H1 (cell line): ENCODE data around the gene ARNT2. TPM values are rescaled to one million over a fixed set of nuclear protein-coding genes. Genes with fewer than 3 reads are reported as not detected.

Experiments
- CTCF ChIA-PET: fragments of 300-600 bp; sonication (Branson Sonifier 250); formaldehyde crosslinking; loops from one replicate; lab custom pipeline; 2021; ENCODE audit not compliant: partially characterized antibody; lab: Charles Lee
- POLR2A ChIA-PET: fragments of 300-600 bp; sonication (Branson Sonifier 250); formaldehyde crosslinking; loops from one replicate; lab custom pipeline; 2021; ENCODE audit warnings: inconsistent platforms; ENCODE audit not compliant: partially characterized antibody; lab: Charles Lee
- DNase-seq, 2 experiments: peaks; one replicate each; pipeline versions ENCODE4 v3.0.0 to v3.0.0-alpha.2; 2010 to 2022; ENCODE audit warnings: low spot score in 2 of 2, low read depth in 1 of 2, mixed read lengths in 1 of 2
- FAIRE-seq: peaks from 2 replicates; lab custom pipeline; 2011; peaks lifted over from hg19 to GRCh38; lab: Jason Lieb, UNC
- H2AFZ ChIP-seq: 2 replicates; pipeline ENCODE4 v1.8.1; 2012; ENCODE audit warnings: low read length, inconsistent platforms
- H2AK5ac ChIP-seq: 2 replicates; pipeline ENCODE4 v1.6.1; 2013; ENCODE audit warnings: low read depth, low read length
- H2BK120ac ChIP-seq: replicated peaks from 2 replicates; pipeline ENCODE3; 2013; ENCODE audit warnings: low read depth, low read length, inconsistent platforms
- H2BK12ac ChIP-seq: 2 replicates; pipeline ENCODE4 v1.6.1; 2013; ENCODE audit warnings: low read depth, low read length
- H2BK15ac ChIP-seq: 2 replicates; pipeline ENCODE4 v1.6.1; 2013; ENCODE audit warnings: low read length
- H2BK20ac ChIP-seq: 2 replicates; pipeline ENCODE4 v1.6.1; 2013; ENCODE audit warnings: low read length
- H2BK5ac ChIP-seq: 2 replicates; pipeline ENCODE4 v1.6.1; 2013; ENCODE audit warnings: low read depth, low read length
- H3K14ac ChIP-seq: 2 replicates; pipeline ENCODE4 v1.6.1; 2013; ENCODE audit warnings: inconsistent platforms; ENCODE audit not compliant: insufficient read length
- H3K18ac ChIP-seq: 2 replicates; pipeline ENCODE4 v1.6.1; 2013; ENCODE audit warnings: low read length; ENCODE audit errors: extremely low read depth
- H3K23ac ChIP-seq: 2 replicates; pipeline ENCODE4 v1.6.1; 2013; ENCODE audit warnings: inconsistent platforms; ENCODE audit not compliant: insufficient read length
- H3K23me2 ChIP-seq: 2 replicates; pipeline ENCODE4 v1.6.1; 2013; ENCODE audit warnings: low read depth, low read length
- H3K27ac ChIP-seq: 2 replicates; pipeline ENCODE4 v1.6.1; 2011; ENCODE audit warnings: low read depth, low read length, inconsistent platforms
- H3K27me3 ChIP-seq, 4 experiments: replicated peaks in 1 of 4; 1 replicate in 1 of 4; 2 replicates in 3 of 4; pipeline versions ENCODE4 v1.6.1 to v1.8.1; 2011 to 2013; ENCODE audit warnings: low read length in 3 of 4, mild to moderate bottlenecking in 3 of 4, inconsistent platforms in 2 of 4, mixed read lengths in 2 of 4, moderate library complexity in 1 of 4; ENCODE audit not compliant: control insufficient read depth in 3 of 4, insufficient read depth in 3 of 4; ENCODE audit errors: extremely low read depth in 1 of 4
- H3K36me3 ChIP-seq, 4 experiments: 2 replicates each; pipeline versions ENCODE4 v1.6.1 to v1.8.1; 2011 to 2013; ENCODE audit warnings: mild to moderate bottlenecking in 4 of 4, low read length in 3 of 4, moderate library complexity in 2 of 4, control low read depth in 1 of 4, inconsistent platforms in 1 of 4; ENCODE audit not compliant: insufficient read depth in 4 of 4, control insufficient read depth in 2 of 4
- H3K4ac ChIP-seq: replicated peaks from 2 replicates; pipeline ENCODE3; 2013; ENCODE audit warnings: low read length, low read depth, mixed read lengths, inconsistent platforms; ENCODE audit not compliant: insufficient read length
- H3K4me1 ChIP-seq, 4 experiments: replicated peaks in 1 of 4; 1 replicate in 1 of 4; 2 replicates in 3 of 4; pipeline versions ENCODE4 v1.6.1 to v1.8.1; 2011 to 2013; ENCODE audit warnings: low read length in 3 of 4, inconsistent platforms in 2 of 4, mixed read lengths in 1 of 4; ENCODE audit not compliant: insufficient read depth in 4 of 4, control insufficient read depth in 3 of 4
- H3K4me2 ChIP-seq, 2 experiments: 2 replicates each; pipeline versions ENCODE4 v1.6.1 to v1.8.1; 2011 to 2013; ENCODE audit warnings: low read depth in 2 of 2, low read length in 2 of 2, control low read depth in 1 of 2, inconsistent platforms in 1 of 2, mild to moderate bottlenecking in 1 of 2; ENCODE audit not compliant: insufficient read depth in 1 of 2
- H3K4me3 ChIP-seq, 4 experiments: fragments of 200-600, 300-600 bp in 1 of 4; sonication (generic), shearing (Covaris generic), sonication (Bioruptor Twin) in 1 of 4; 2 replicates each; pipeline versions ENCODE4 v1.5.1 to v1.8.1; 2011 to 2016; ENCODE audit warnings: low read length in 4 of 4, low read depth in 3 of 4, control low read depth in 2 of 4, inconsistent platforms in 2 of 4, mild to moderate bottlenecking in 2 of 4, mixed read lengths in 1 of 4, moderate library complexity in 1 of 4; ENCODE audit not compliant: insufficient read depth in 2 of 4; ENCODE audit errors: extremely low read depth in 1 of 4
- H3K56ac ChIP-seq: replicated peaks from 2 replicates; pipeline ENCODE3; 2013; ENCODE audit warnings: low read depth, mild to moderate bottlenecking, mixed read lengths, low read length, inconsistent platforms; ENCODE audit not compliant: insufficient read length
- H3K79me1 ChIP-seq: 2 replicates; pipeline ENCODE4 v1.6.1; 2013; ENCODE audit warnings: low read depth, low read length, control low read depth
- H3K79me2 ChIP-seq, 2 experiments: 2 replicates each; pipeline versions ENCODE4 v1.6.1 to v1.8.1; 2012 to 2013; ENCODE audit warnings: low read length in 2 of 2, mild to moderate bottlenecking in 2 of 2, inconsistent platforms in 1 of 2; ENCODE audit not compliant: insufficient read depth in 2 of 2, control insufficient read depth in 1 of 2
- H3K9ac ChIP-seq, 4 experiments: replicated peaks in 1 of 4; 1 replicate in 1 of 4; 2 replicates in 3 of 4; pipeline versions ENCODE4 v1.6.1 to v1.8.1; 2011 to 2013; ENCODE audit warnings: low read depth in 3 of 4, low read length in 3 of 4, control low read depth in 2 of 4, mild to moderate bottlenecking in 2 of 4, moderate library complexity in 2 of 4, inconsistent platforms in 1 of 4; ENCODE audit errors: extremely low read depth in 1 of 4
- H3K9me3 ChIP-seq, 2 experiments: 2 replicates each; pipeline versions ENCODE4 v1.6.1 to v1.8.1; 2012 to 2013; ENCODE audit warnings: mild to moderate bottlenecking in 2 of 2, moderate library complexity in 2 of 2, control low read depth in 1 of 2, inconsistent platforms in 1 of 2, low read depth in 1 of 2, low read length in 1 of 2, mixed read lengths in 1 of 2; ENCODE audit not compliant: insufficient read depth in 2 of 2
- H4K20me1 ChIP-seq, 2 experiments: replicated peaks in 1 of 2; 2 replicates each; pipeline versions ENCODE3 to v1.8.1; 2011 to 2013; ENCODE audit warnings: inconsistent platforms in 2 of 2, low read length in 2 of 2, mild to moderate bottlenecking in 1 of 2; ENCODE audit not compliant: insufficient read depth in 2 of 2, control insufficient read depth in 1 of 2
- H4K5ac ChIP-seq: 2 replicates; pipeline ENCODE4 v1.6.1; 2013; ENCODE audit warnings: low read length, low read depth, mixed read lengths, inconsistent platforms; ENCODE audit not compliant: insufficient read length
- H4K8ac ChIP-seq: 2 replicates; pipeline ENCODE4 v1.8.0; 2013; ENCODE audit warnings: mild to moderate bottlenecking, moderate library complexity, low read length, inconsistent platforms; ENCODE audit not compliant: insufficient read depth; ENCODE audit errors: extremely low read depth
- H4K91ac ChIP-seq: replicated peaks from 2 replicates; pipeline ENCODE3; 2013; ENCODE audit warnings: low read length, mixed read lengths, inconsistent platforms; ENCODE audit not compliant: insufficient read length
- EZH2 ChIP-seq: fragments of 200-600 bp; sonication (generic); IDR thresholded peaks from 2 replicates; pipeline ENCODE4 v1.7.1; 2012; ENCODE audit warnings: low read depth, mild to moderate bottlenecking, moderate library complexity, low read length, inconsistent platforms; ENCODE audit not compliant: severe bottlenecking
- HDAC2 ChIP-seq, 2 experiments: fragments of 300-600 bp in 1 of 2; sonication (generic) in 1 of 2; IDR thresholded peaks; 2 replicates each; pipeline ENCODE4 v1.6.1; 2011 to 2012; ENCODE audit warnings: low read depth in 2 of 2, low read length in 2 of 2, mild to moderate bottlenecking in 2 of 2, moderate library complexity in 2 of 2, borderline replicate concordance in 1 of 2, inconsistent platforms in 1 of 2
- JUN ChIP-seq: IDR thresholded peaks from 2 replicates; pipeline ENCODE4 v1.6.1; 2011; ENCODE audit warnings: low read depth, mild to moderate bottlenecking, improper control_type of control experiment, low read length
- KDM5A ChIP-seq: fragments of 200-600 bp; IDR thresholded peaks from 2 replicates; pipeline ENCODE4 v1.7.1; 2012; ENCODE audit warnings: mild to moderate bottlenecking, low read length, inconsistent platforms, mixed read lengths
- NRF1 ChIP-seq: IDR thresholded peaks from 2 replicates; pipeline ENCODE4 v1.6.1; 2011; ENCODE audit warnings: mild to moderate bottlenecking, low read depth, low read length, improper control_type of control experiment
- PHF8 ChIP-seq: fragments of 200-600 bp; sonication (generic); conservative IDR thresholded peaks from 2 replicates; pipeline ENCODE4 v1.7.1; 2012; ENCODE audit warnings: low read depth, mild to moderate bottlenecking, inconsistent platforms, low read length, moderate library complexity
- POU5F1 ChIP-seq: IDR thresholded peaks from 2 replicates; pipeline ENCODE4 v1.6.1; 2011; ENCODE audit warnings: low read depth, mild to moderate bottlenecking, low read length, moderate library complexity
- RFX5 ChIP-seq: IDR thresholded peaks from 2 replicates; pipeline ENCODE4 v1.6.1; 2011; ENCODE audit warnings: low read depth, low read length, improper control_type of control experiment, borderline replicate concordance
- SUZ12 ChIP-seq: fragments of 200-600 bp; sonication (generic); IDR thresholded peaks from 2 replicates; pipeline ENCODE4 v1.6.1; 2012; ENCODE audit warnings: mild to moderate bottlenecking, inconsistent platforms, low read length, moderate library complexity, mixed read lengths
- YY1 ChIP-seq: IDR thresholded peaks from 2 replicates; pipeline ENCODE4 v1.6.1; 2011; ENCODE audit warnings: low read depth, mild to moderate bottlenecking, low read length
- ZNF274 ChIP-seq: IDR thresholded peaks from 2 replicates; pipeline ENCODE4 v1.7.0; 2012; ENCODE audit warnings: low read length, borderline replicate concordance; ENCODE audit errors: extremely low read depth
- WGBS, 2 experiments: shearing (Covaris generic) in 1 of 2; methylation state at CpG; one replicate each; pipeline versions ENCODE4 v1.1.6 to v1.1.7; 2013 to 2015; ENCODE audit warnings: low lambda C conversion rate in 2 of 2, mixed read lengths in 2 of 2, inconsistent platforms in 1 of 2, low coverage in 1 of 2, missing lambda C conversion rate in 1 of 2; ENCODE audit not compliant: insufficient replicate concordance in 2 of 2, insufficient coverage in 1 of 2, insufficient read length in 1 of 2; ENCODE audit errors: extremely low coverage in 1 of 2, missing lambda C conversion rate in 1 of 2; 5-methylcytosine and 5-hydroxymethylcytosine counted together
- polyA plus RNA-seq, 7 experiments: library from polyadenylated mRNA; depleted of rRNA in 3 of 7; stranded (reverse) in 5 of 7; unstranded in 2 of 7; fragments of >200 nt in 5 of 7; fragments of 200-250 nt in 2 of 7; gene quantifications; 1 replicate in 5 of 7; 2 replicates in 1 of 7; 4 replicates in 1 of 7; pipeline versions ENCODE4 v1.2.1 to v1.2.3, GENCODE V29; 2011 to 2013; ENCODE audit warnings: missing spikeins in 2 of 7, mixed read lengths in 2 of 7
- total RNA-seq: library from RNA; stranded (reverse); fragmentation: NEBNext Ultra II Directional; extraction: Animal tissue kit (Norgen Biotek cat#: 25700); gene quantifications from 2 replicates; pipeline ENCODE4 v1.2.1, GENCODE V29; 2021

Gene ARNT2
- total and polyA plus RNA-seq, 2 of the 8 experiments (the other 6 are each of a cell fraction or from before 2014, with no cell fraction given): 9.5 to 14.6 TPM

GRCh38 chr15:80550908-80551260, 146.7 kb downstream of the ARNT2 start:
- 90% methylated on average over 4 of the region's 4 CpGs; no CpG with 5 or more reads in 1 of the 2 experiments for WGBS, 2 experiments
- Histone ChIP-seq H3K27ac (no peak overlapping the region), H3K4me3 (no peak overlapping the region)

More at GRCh38 chr15:80550908-80551260, 146.7 kb downstream of the ARNT2 start:
- H3K4me2 ChIP-seq: no peak overlapping the region
- no peak for FAIRE-seq
- H3K4me1 ChIP-seq: no peaks in the 10 kb centered on the region
- POLR2A ChIA-PET: no interaction called here
- TF ChIP-seq EZH2 (no peak), NRF1 (no peak), RFX5 (no peak), PHF8 (no peak), KDM5A (no peak), YY1 (no peak), POU5F1 (no peak), ZNF274 (no peak), JUN (no peak), SUZ12 (no peak), HDAC2 (IDR thresholded peaks at IDR 0.05; ENCODE audit: borderline replicate concordance in 1 of 2, low read depth in 2 of 2, low read length in 2 of 2) (no peak)
- TF ChIP-seq, all 59 proteins: peak for 0
- H4K91ac ChIP-seq: no peak overlapping the region
- H3K23me2 ChIP-seq: no peaks in the 10 kb centered on the region
- H2BK120ac ChIP-seq: no peak overlapping the region
- no peak overlapping the region for H2BK5ac ChIP-seq
- no peak overlapping the region for H2AK5ac ChIP-seq
- H3K14ac ChIP-seq: no peak overlapping the region
- H2AFZ ChIP-seq: no peak overlapping the region
- H3K18ac ChIP-seq: no peak overlapping the region
- no peaks in the 10 kb centered on the region for H4K20me1 ChIP-seq
- CTCF ChIA-PET: no interaction called here
- no peaks in the 10 kb centered on the region for H3K27me3 ChIP-seq
- H2BK20ac ChIP-seq: no peak overlapping the region
- H3K4ac ChIP-seq: no peak overlapping the region
- no peak overlapping the region for H2BK12ac ChIP-seq
- H3K9me3 ChIP-seq: no peaks in the 10 kb centered on the region
- H4K5ac ChIP-seq: no peak overlapping the region
- no peak overlapping the region for H3K56ac ChIP-seq
- no peak for DNase-seq
- no peak overlapping the region for H3K9ac ChIP-seq
- no peak overlapping the region for H3K23ac ChIP-seq
- no peak overlapping the region for H4K8ac ChIP-seq
- 0 out of 8 replicates have a peak, but pooled peaks cover 0 to 2% (median 0%) of the 10 kb centered on the region in 4 experiments for H3K36me3 ChIP-seq
- no peaks in the 10 kb centered on the region for H3K79me2 ChIP-seq
- H2BK15ac ChIP-seq: no peak overlapping the region
- no peaks in the 10 kb centered on the region for H3K79me1 ChIP-seq
